A549 (cell line): ENCODE results near the gene ALAS1. TPM values are rescaled to one million over a fixed set of nuclear protein-coding genes. Genes with fewer than 3 reads are reported as not detected.

Experiments
- ATAC-seq, 2 experiments: fragments of 200-7000 bp in 1 of 2; fragments of >200 bp in 1 of 2; cut with Nextera tagmentation in 1 of 2; cut with Tn5 transposase in 1 of 2; 3 replicates each; pipeline versions ENCODE4 v1.8.0 to v1.9.1; 2018 to 2020; ENCODE audit warnings: mild to moderate bottlenecking in 1 of 2, moderate library complexity in 1 of 2
- CTCF ChIA-PET: fragments of 300-600 bp; sonication (Branson Sonifier 250); formaldehyde crosslinking; extraction: SDS; loops from one replicate; lab custom pipeline; 2021; ENCODE audit warnings: antibody characterized with exemption, inconsistent platforms; lab: Yijun Ruan, JAX
- POLR2A ChIA-PET: fragments of 350-600 bp; formaldehyde crosslinking; extraction: SDS; loops from one replicate; lab custom pipeline; 2021; ENCODE audit warnings: antibody characterized with exemption, inconsistent platforms; lab: Yijun Ruan, JAX
- DNase-seq, 2 experiments: peaks; one replicate each; pipeline versions ENCODE4 v3.0.0 to v3.0.0-alpha.2; 2011 to 2016; ENCODE audit warnings: low read depth in 1 of 2, low spot score in 1 of 2
- FAIRE-seq: peaks from 2 replicates; lab custom pipeline; 2011; peaks lifted over from hg19 to GRCh38; lab: Jason Lieb, UNC
- H3K27ac ChIP-seq, 2 experiments: fragments of >200 bp; sonication (Bioruptor Twin); formaldehyde crosslinking; 3 replicates each; pipeline ENCODE4 v1.5.1; 2016 to 2017
- H3K4me1 ChIP-seq: fragments of >200 bp; sonication (Bioruptor Twin); formaldehyde crosslinking; 3 replicates; pipeline ENCODE4 v1.6.1; 2016
- H3K4me2 ChIP-seq: fragments of >200 bp; sonication (Bioruptor Twin); formaldehyde crosslinking; 3 replicates; pipeline ENCODE4 v1.6.1; 2016
- H3K4me3 ChIP-seq: fragments of >200 bp; sonication (Bioruptor Twin); formaldehyde crosslinking; 3 replicates; pipeline ENCODE4 v1.5.1; 2016
- H3K9me3 ChIP-seq: fragments of >200 bp; sonication (Bioruptor Twin); formaldehyde crosslinking; 3 replicates; pipeline ENCODE4 v1.6.1; 2016
- BHLHE40 ChIP-seq: IDR thresholded peaks from 2 replicates; pipeline ENCODE4 v1.6.1; 2012; ENCODE audit warnings: low read depth, low read length, inconsistent platforms
- CEBPB ChIP-seq, 2 experiments: fragments of >200 bp in 1 of 2; sonication (Bioruptor Twin) in 1 of 2; formaldehyde crosslinking in 1 of 2; IDR thresholded peaks; 2 replicates each; pipeline ENCODE4 v1.6.1; 2012 to 2016
- CHD4 ChIP-seq: fragments of 200-600 bp; sonication (generic); IDR thresholded peaks from 2 replicates; pipeline ENCODE4 v1.6.1; 2016; ENCODE audit warnings: antibody characterized with exemption, mild to moderate bottlenecking, borderline replicate concordance
- EHF ChIP-seq: fragments of 250-450 bp; sonication (Bioruptor Pico); IDR thresholded peaks from 2 replicates; pipeline ENCODE4 v1.5.0; 2020; ENCODE audit warnings: mild to moderate bottlenecking
- ELK1 ChIP-seq: fragments of 150-350 bp; IDR thresholded peaks from 2 replicates; pipeline ENCODE4 v1.6.1; 2014; ENCODE audit warnings: low read depth, mild to moderate bottlenecking, low read length
- EP300 ChIP-seq, 2 experiments: fragments of >200 bp; sonication (Bioruptor Twin); formaldehyde crosslinking; IDR thresholded peaks; 2 replicates in 1 of 2; 3 replicates in 1 of 2; pipeline ENCODE4 v1.6.1; 2016 to 2017
- ESRRA ChIP-seq: fragments of 150-350 bp; IDR thresholded peaks from 2 replicates; pipeline ENCODE4 v1.6.1; 2014; ENCODE audit warnings: mild to moderate bottlenecking, low read length, borderline replicate concordance
- FOXS1 ChIP-seq: fragments of 250-450 bp; sonication (Bioruptor Pico); IDR thresholded peaks from 2 replicates; pipeline ENCODE4 v1.5.0; 2020; ENCODE audit warnings: mild to moderate bottlenecking, moderate library complexity
- HES2 ChIP-seq: fragments of >200 bp; sonication (Bioruptor Twin); formaldehyde crosslinking; IDR thresholded peaks from 2 replicates; pipeline ENCODE4 v1.6.1; 2016
- HEYL ChIP-seq: fragments of 250-450 bp; sonication (Bioruptor Pico); IDR thresholded peaks from 2 replicates; pipeline ENCODE4 v1.8.0; 2021; ENCODE audit warnings: mild to moderate bottlenecking, moderate library complexity
- JUN ChIP-seq, 2 experiments: fragments of >200 bp; sonication (Bioruptor Twin); formaldehyde crosslinking; IDR thresholded peaks; 2 replicates in 1 of 2; 3 replicates in 1 of 2; pipeline ENCODE4 v1.6.1; 2016 to 2017
- MAFK ChIP-seq: fragments of 450-650 bp; IDR thresholded peaks from 2 replicates; pipeline ENCODE4 v1.6.1; 2014; ENCODE audit not compliant: partially characterized antibody
- MAZ ChIP-seq: fragments of 150-350 bp; IDR thresholded peaks from 2 replicates; pipeline ENCODE4 v1.6.1; 2014; ENCODE audit warnings: antibody characterized with exemption, low read depth, low read length, borderline replicate concordance
- MYC ChIP-seq: IDR thresholded peaks from 2 replicates; pipeline ENCODE4 v1.6.1; 2012; ENCODE audit warnings: mild to moderate bottlenecking, inconsistent platforms, low read length, improper control_type of control experiment, borderline replicate concordance
- PHF8 ChIP-seq: fragments of 200-600 bp; sonication (generic); IDR thresholded peaks from 2 replicates; pipeline ENCODE4 v1.6.1; 2016; ENCODE audit warnings: low read depth, mild to moderate bottlenecking, antibody characterized with exemption, moderate library complexity, borderline replicate concordance
- POLR2A ChIP-seq: IDR thresholded peaks from 2 replicates; pipeline ENCODE4 v1.6.1; 2012; ENCODE audit warnings: mild to moderate bottlenecking, low read length
- RFX5 ChIP-seq: fragments of 450-650 bp; IDR thresholded peaks from 2 replicates; pipeline ENCODE4 v1.7.1; 2014; ENCODE audit warnings: antibody characterized with exemption, mild to moderate bottlenecking, moderate library complexity
- SREBF2 ChIP-seq: fragments of 450-650 bp; IDR thresholded peaks from 2 replicates; pipeline ENCODE4 v1.6.1; 2014; ENCODE audit warnings: mild to moderate bottlenecking, moderate library complexity
- TFCP2L1 ChIP-seq: fragments of 250-450 bp; sonication (Bioruptor Pico); IDR thresholded peaks from 2 replicates; pipeline ENCODE4 v1.5.0; 2021; ENCODE audit warnings: mild to moderate bottlenecking
- ZC3H11A ChIP-seq: fragments of 450-650 bp; IDR thresholded peaks from 2 replicates; pipeline ENCODE4 v1.6.1; 2014; ENCODE audit warnings: antibody characterized with exemption, mild to moderate bottlenecking
- ZFP36 ChIP-seq: fragments of 450-650 bp; IDR thresholded peaks from 2 replicates; pipeline ENCODE4 v1.6.1; 2014; ENCODE audit warnings: borderline replicate concordance; ENCODE audit not compliant: partially characterized antibody
- whole genome bisulfite sequencing: methylation state at CpG from one replicate; pipeline ENCODE4 v1.1.6; 2017; ENCODE audit errors: missing lambda C conversion rate; 5-methylcytosine and 5-hydroxymethylcytosine counted together
- polyA plus RNA-seq, 4 experiments: library from polyadenylated mRNA; depleted of rRNA in 3 of 4; stranded (reverse); fragments of >200 nt; fragmentation: RNase III in 1 of 4; extraction: RNeasy Plus Mini Kit Qiagen cat#74134 plus additional on column Dnase treatment in 1 of 4; gene quantifications; 2 replicates in 3 of 4; 3 replicates in 1 of 4; pipeline ENCODE4 v1.2.3, GENCODE V29; 2011 to 2017

The ALAS1 gene
- polyA plus RNA-seq, 2 of the 4 experiments (the other 2 are of a cell fraction), result 56.8 to 63.7 TPM

GRCh38 chr3:52233968-52234367 is 36.0 kb downstream of the ALAS1 start:
- Histone ChIP-seq H3K4me1 (peaks cover 21% of the 10 kb centered on the region), H3K4me2 (no peak overlapping the region), H3K4me3 (no peak overlapping the region), H3K9me3 (no peaks in the 10 kb centered on the region), H3K27ac (no peak overlapping the region)
- no peak for TF ChIP-seq ESRRA
- TF ChIP-seq CHD4, result no peak
- no peak for TF ChIP-seq TFCP2L1 (CRISPR knock-in tag)
- TF ChIP-seq CEBPB (IDR thresholded peaks at IDR 0.05), result no peak
- FAIRE-seq (no peak), ATAC-seq (no peak), DNase-seq (no peak)
- ChIA-PET POLR2A (no interaction called here), CTCF (interaction anchor here (0.7 to 11.4 kb wide), 5 partner anchors 12 to 105 kb away, joined by 3 to 198 read pairs (median 7); partner anchors contain the start of genes TLR9 and WDR82)
- 80% methylated on average over 3 of the region's 3 CpGs for WGBS

GRCh38 chr3:52234516-52235447 is 36.8 kb downstream of the ALAS1 start:
- ATAC-seq (no peak), FAIRE-seq (no peak), DNase-seq (no peak)
- TF ChIP-seq JUN (IDR thresholded peaks at IDR 0.05) (no peak), TFCP2L1 (CRISPR knock-in tag) (no peak), ELK1 (no peak), FOXS1 (CRISPR knock-in tag) (no peak), ZFP36 (no peak), EP300 (IDR thresholded peaks at IDR 0.05) (no peak), RFX5 (no peak), CHD4 (no peak), MYC (no peak), ESRRA (no peak), PHF8 (no peak)
- H3K9me3 ChIP-seq, result no peaks in the 10 kb centered on the region
- no peak overlapping the region for H3K4me2 ChIP-seq
- peaks cover 22% of the 10 kb centered on the region for H3K4me1 ChIP-seq
- H3K27ac ChIP-seq, result no peak overlapping the region
- WGBS, result 89% methylated on average over 7 of the region's 15 CpGs
- H3K4me3 ChIP-seq, result no peak overlapping the region
- CTCF ChIA-PET, result interaction anchor here (0.5 to 11.4 kb wide), 9 partner anchors 8 to 112 kb away, joined by 3 to 198 read pairs (median 3); partner anchors contain the start of genes TLR9 and WDR82
- POLR2A ChIA-PET, result no interaction called here

GRCh38 chr3:52236424-52236886 is 38.5 kb downstream of the ALAS1 start:
- DNase-seq, result no peak
- Histone ChIP-seq H3K9me3 (no peaks in the 10 kb centered on the region), H3K4me2 (peak overlapping the region; percentile 79), H3K4me3 (no peak overlapping the region; the same call in 2 of the 3 replicates), H3K27ac (peak overlapping the region; percentile 98), H3K4me1 (peaks cover 32% of the 10 kb centered on the region)
- ATAC-seq, result no peak
- FAIRE-seq, result no peak
- no peak for TF ChIP-seq EHF (CRISPR knock-in tag)
- TF ChIP-seq MAFK, result no peak
- no peak for TF ChIP-seq ZC3H11A
- no peak for TF ChIP-seq SREBF2
- TF ChIP-seq HES2, result no peak
- no peak for TF ChIP-seq HEYL (CRISPR knock-in tag)
- TF ChIP-seq CEBPB (IDR thresholded peaks at IDR 0.05), result no peak
- TF ChIP-seq MYC, result no peak
- no peak for TF ChIP-seq POLR2A
- TF ChIP-seq BHLHE40, result no peak
- no peak for TF ChIP-seq MAZ
- POLR2A ChIA-PET, result interaction anchor here (1.1 to 1.3 kb wide), 2 partner anchors 51 to 241 kb away, joined by 3 to 4 read pairs; partner anchors contain the start of genes GLYCTK and RPL29
- 81% methylated on average over 3 of the region's 5 CpGs for WGBS
- CTCF ChIA-PET, result interaction anchor here (0.6 to 11.4 kb wide), 6 partner anchors 13 to 1029 kb away, joined by 3 to 198 read pairs (median 5); partner anchors contain the start of genes TLR9 and WDR82
